A549 treated with Mapracorat at 1 μM for 4 hours (cell line): Measurements from ENCODE around the gene GFRAL. TPM values are rescaled to one million over a fixed set of nuclear protein-coding genes. Genes with fewer than 3 reads are reported as not detected.

Experiments used
- total RNA-seq: library from RNA; stranded (reverse); fragments of 200-300 nt; extraction: Qiagen RNA extraction; gene quantifications from 5 replicates; pipeline ENCODE4 v1.2.3, GENCODE V29; 2022

Gene GFRAL, protein sequence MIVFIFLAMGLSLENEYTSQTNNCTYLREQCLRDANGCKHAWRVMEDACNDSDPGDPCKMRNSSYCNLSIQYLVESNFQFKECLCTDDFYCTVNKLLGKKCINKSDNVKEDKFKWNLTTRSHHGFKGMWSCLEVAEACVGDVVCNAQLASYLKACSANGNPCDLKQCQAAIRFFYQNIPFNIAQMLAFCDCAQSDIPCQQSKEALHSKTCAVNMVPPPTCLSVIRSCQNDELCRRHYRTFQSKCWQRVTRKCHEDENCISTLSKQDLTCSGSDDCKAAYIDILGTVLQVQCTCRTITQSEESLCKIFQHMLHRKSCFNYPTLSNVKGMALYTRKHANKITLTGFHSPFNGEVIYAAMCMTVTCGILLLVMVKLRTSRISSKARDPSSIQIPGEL
- not detected in 5 replicates for total RNA-seq

DNA sequence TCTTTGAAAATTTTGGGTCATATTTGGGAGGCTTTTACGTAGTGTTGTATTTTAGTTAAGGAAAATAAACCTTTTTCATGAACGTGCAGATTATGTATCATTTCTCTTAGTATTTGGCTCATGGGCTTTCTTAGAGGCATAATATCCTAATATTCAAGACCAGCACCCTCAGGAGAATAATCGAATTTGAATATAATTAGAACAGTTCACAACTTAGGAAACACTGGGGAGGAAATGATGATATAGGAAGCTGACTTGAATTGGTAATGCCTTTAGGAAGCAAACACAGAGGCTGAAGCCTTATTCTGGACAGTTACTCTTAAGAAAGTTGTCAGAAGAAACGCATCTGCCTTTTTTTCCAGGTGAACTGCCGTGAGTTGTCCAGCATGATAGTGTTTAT lies at the start of gene GFRAL:
TSS of gene GFRAL (plus strand) at position 301 of the 400 bp plus-strand sequence. CDS start at position 387, 86 bp downstream.

Other genes with a start within 250 kb of the GFRAL start
- not detected in 5 replicates for gene HCRTR2, start 153.0 kb upstream of the GFRAL start, total RNA-seq